DOHH2 (cell line): ENCODE measurements around the gene IL1RAPL1.

ENCODE experiments used
- EZH2phosphoT487 ChIP-seq: fragments of 200-600 bp; sonication (generic); IDR thresholded peaks from 2 replicates; pipeline ENCODE4 v1.6.1; 2017; ENCODE audit warnings: borderline replicate concordance, mild to moderate bottlenecking, antibody characterized with exemption, low read length, moderate library complexity, mixed read lengths
- TF ChIP-seq, protein P1 (sequence below): fragments of 200-600 bp; sonication (generic); IDR thresholded peaks from one replicate; pipeline ENCODE4 v1.5.1; 2014; ENCODE audit warnings: antibody characterized with exemption, mild to moderate bottlenecking, low read depth, low read length; ENCODE audit not compliant: poor library complexity, severe bottlenecking

DNA sequence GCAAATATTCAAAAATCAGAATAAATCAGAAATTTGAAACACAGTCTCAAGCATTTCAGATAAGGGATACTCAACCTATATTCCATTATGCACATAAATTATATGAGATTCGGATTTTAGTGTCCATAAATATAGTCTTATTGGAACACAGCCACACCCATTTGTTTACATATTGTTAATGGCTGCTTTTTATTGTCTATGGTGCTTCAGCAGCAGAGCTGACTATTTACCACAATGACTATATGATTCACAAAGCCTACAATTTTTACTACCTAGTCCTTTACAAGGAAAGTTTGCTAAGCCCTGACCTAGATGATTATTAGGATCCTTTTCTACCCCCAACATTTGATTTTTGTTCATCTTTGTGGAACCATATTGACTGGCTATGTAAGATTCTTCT is 63.9 kb downstream of the IL1RAPL1 start:
- TF ChIP-seq, protein P1, sequence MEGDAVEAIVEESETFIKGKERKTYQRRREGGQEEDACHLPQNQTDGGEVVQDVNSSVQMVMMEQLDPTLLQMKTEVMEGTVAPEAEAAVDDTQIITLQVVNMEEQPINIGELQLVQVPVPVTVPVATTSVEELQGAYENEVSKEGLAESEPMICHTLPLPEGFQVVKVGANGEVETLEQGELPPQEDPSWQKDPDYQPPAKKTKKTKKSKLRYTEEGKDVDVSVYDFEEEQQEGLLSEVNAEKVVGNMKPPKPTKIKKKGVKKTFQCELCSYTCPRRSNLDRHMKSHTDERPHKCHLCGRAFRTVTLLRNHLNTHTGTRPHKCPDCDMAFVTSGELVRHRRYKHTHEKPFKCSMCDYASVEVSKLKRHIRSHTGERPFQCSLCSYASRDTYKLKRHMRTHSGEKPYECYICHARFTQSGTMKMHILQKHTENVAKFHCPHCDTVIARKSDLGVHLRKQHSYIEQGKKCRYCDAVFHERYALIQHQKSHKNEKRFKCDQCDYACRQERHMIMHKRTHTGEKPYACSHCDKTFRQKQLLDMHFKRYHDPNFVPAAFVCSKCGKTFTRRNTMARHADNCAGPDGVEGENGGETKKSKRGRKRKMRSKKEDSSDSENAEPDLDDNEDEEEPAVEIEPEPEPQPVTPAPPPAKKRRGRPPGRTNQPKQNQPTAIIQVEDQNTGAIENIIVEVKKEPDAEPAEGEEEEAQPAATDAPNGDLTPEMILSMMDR, result no peak
- TF ChIP-seq EZH2phosphoT487, result no peak
